Caco-2 (cell line): Measurements from ENCODE around the gene DENND1A. TPM values are rescaled to one million over a fixed set of nuclear protein-coding genes. Genes with fewer than 3 reads are reported as not detected.

ENCODE experiments used
- BruUV-seq: library from RNA; stranded (reverse); fragments of 400-500 nt; replicated peaks from 2 replicates; lab custom pipeline; 2021; lab: Mats Ljungman, UMichigan
- CTCF ChIA-PET: fragments of 300-600 bp; sonication (Branson Sonifier 250); formaldehyde crosslinking; loops from one replicate; lab custom pipeline; 2022; ENCODE audit warnings: antibody characterized with exemption; lab: Charles Lee
- POLR2A ChIA-PET: fragments of 300-600 bp; sonication (Branson Sonifier 250); formaldehyde crosslinking; loops from one replicate; lab custom pipeline; 2022; ENCODE audit warnings: antibody characterized with exemption; lab: Charles Lee
- DNase-seq, 2 experiments: peaks; one replicate each; pipeline versions ENCODE4 v3.0.0 to v3.0.0-alpha.2; 2020 to 2022
- H3K27me3 ChIP-seq: replicated peaks from 2 replicates; pipeline ENCODE4 v1.6.0; 2011; ENCODE audit warnings: low read length; ENCODE audit not compliant: control insufficient read depth, insufficient read depth
- H3K36me3 ChIP-seq: 2 replicates; pipeline ENCODE4 v1.5.1; 2011; ENCODE audit warnings: low read length; ENCODE audit not compliant: control insufficient read depth, insufficient read depth
- H3K4me1 ChIP-seq: fragments of 250-450 bp; sonication (Bioruptor Pico); 2 replicates; pipeline ENCODE4 v1.5.1; 2020; ENCODE audit warnings: mild to moderate bottlenecking
- H3K4me3 ChIP-seq: 2 replicates; pipeline ENCODE4 v1.5.1; 2011; ENCODE audit warnings: low read depth, mild to moderate bottlenecking, control low read depth, low read length
- H3K9me3 ChIP-seq: fragments of 250-450 bp; sonication (Bioruptor Pico); 2 replicates; pipeline ENCODE4 v1.5.1; 2020; ENCODE audit warnings: mild to moderate bottlenecking, moderate library complexity
- H3K27ac Mint-ChIP-seq: one replicate; pipeline ENCODE4 v1.8.0; 2022; ENCODE audit warnings: mixed read lengths; ENCODE audit not compliant: unreplicated experiment
- H3K27me3 Mint-ChIP-seq: one replicate; pipeline ENCODE4 v1.8.0; 2022; ENCODE audit warnings: mixed read lengths; ENCODE audit not compliant: insufficient read depth, unreplicated experiment
- H3K36me3 Mint-ChIP-seq: one replicate; pipeline ENCODE4 v1.8.0; 2022; ENCODE audit warnings: mild to moderate bottlenecking, mixed read lengths; ENCODE audit not compliant: insufficient read depth, unreplicated experiment
- H3K4me1 Mint-ChIP-seq: one replicate; pipeline ENCODE4 v1.8.0; 2022; ENCODE audit warnings: low read depth, mixed read lengths; ENCODE audit not compliant: unreplicated experiment
- H3K4me3 Mint-ChIP-seq: one replicate; pipeline ENCODE4 v1.8.0; 2022; ENCODE audit warnings: mild to moderate bottlenecking, moderate library complexity, mixed read lengths; ENCODE audit not compliant: unreplicated experiment
- H3K9me3 Mint-ChIP-seq: one replicate; pipeline ENCODE4 v1.8.0; 2022; ENCODE audit warnings: mixed read lengths; ENCODE audit not compliant: unreplicated experiment
- intact Hi-C: fragments of 100-400 bp; cut with micrococcal nuclease; formaldehyde crosslinking; loops from one replicate; pipeline ENCODE4 v1.10.0; 2022; ENCODE audit not compliant: unreplicated experiment
- total RNA-seq: library from RNA; stranded (reverse); gene quantifications from 2 replicates; pipeline ENCODE4 v1.2.3, GENCODE V29; 2022
- TF ChIP-seq, protein P1 (sequence below), 2 experiments: fragments of 200-600 bp in 1 of 2; IDR thresholded peaks; 1 replicate in 1 of 2; 2 replicates in 1 of 2; pipeline versions ENCODE4 v1.5.1 to v1.8.0; 2011 to 2022; ENCODE audit warnings: antibody characterized with exemption in 1 of 2, control low read depth in 1 of 2, inconsistent platforms in 1 of 2, low read depth in 1 of 2, low read length in 1 of 2, mild to moderate bottlenecking in 1 of 2, moderate library complexity in 1 of 2; ENCODE audit not compliant: insufficient read depth in 1 of 2, severe bottlenecking in 1 of 2, unreplicated experiment in 1 of 2

The DENND1A gene
- total RNA-seq, 1 experiment from 2014 or later: 41.6 TPM

DNA sequence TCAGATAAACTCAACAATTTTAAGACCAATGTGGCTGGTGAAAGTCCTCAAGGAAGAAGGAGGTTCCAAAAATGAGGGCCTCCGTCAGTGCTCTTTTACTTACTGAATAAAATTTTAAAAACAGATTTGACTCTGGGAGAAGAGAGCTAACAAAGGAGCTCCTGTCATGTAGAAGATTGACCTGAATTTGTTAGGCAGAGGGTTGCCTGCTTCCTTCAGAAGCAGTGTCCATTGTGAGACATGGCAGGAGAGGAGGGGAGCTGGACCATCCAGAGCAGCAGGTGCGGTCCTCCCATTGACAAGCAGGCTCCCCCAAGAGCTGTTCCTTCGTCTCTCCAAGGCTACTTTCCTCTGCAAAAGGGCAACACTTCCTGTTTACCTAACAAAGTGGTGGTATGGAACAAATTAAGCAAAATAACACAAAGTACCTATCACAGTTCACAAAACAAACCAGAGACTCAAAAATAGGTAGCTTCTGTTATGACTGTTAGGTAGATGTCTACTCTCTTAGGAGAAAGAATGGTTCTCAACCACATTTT lies 238.1 kb downstream of the DENND1A start:
- H3K27me3 ChIP-seq: no peaks in the 10 kb centered on the region
- H3K36me3 ChIP-seq: no peaks in the 10 kb centered on the region
- no TSS peak for BruUV-seq
- ChIA-PET POLR2A (no interaction called here), CTCF (interaction anchor here (0.6 kb wide), 1 partner anchor 252 kb away, joined by 3 read pairs; no protein-coding TSS in a partner anchor)
- H3K4me1 ChIP-seq: no peaks in the 10 kb centered on the region
- no peak overlapping the region for H3K4me3 Mint-ChIP-seq
- DNase-seq: no peak
- no peaks in the 10 kb centered on the region for H3K9me3 ChIP-seq
- no peaks in the 10 kb centered on the region for H3K9me3 Mint-ChIP-seq
- H3K4me1 Mint-ChIP-seq: no peaks in the 10 kb centered on the region
- H3K27me3 Mint-ChIP-seq: no peaks in the 10 kb centered on the region
- intact Hi-C loops: no loop called here
- H3K4me3 ChIP-seq: no peak overlapping the region
- no peak overlapping the region for H3K27ac Mint-ChIP-seq
- TF ChIP-seq, protein P1, sequence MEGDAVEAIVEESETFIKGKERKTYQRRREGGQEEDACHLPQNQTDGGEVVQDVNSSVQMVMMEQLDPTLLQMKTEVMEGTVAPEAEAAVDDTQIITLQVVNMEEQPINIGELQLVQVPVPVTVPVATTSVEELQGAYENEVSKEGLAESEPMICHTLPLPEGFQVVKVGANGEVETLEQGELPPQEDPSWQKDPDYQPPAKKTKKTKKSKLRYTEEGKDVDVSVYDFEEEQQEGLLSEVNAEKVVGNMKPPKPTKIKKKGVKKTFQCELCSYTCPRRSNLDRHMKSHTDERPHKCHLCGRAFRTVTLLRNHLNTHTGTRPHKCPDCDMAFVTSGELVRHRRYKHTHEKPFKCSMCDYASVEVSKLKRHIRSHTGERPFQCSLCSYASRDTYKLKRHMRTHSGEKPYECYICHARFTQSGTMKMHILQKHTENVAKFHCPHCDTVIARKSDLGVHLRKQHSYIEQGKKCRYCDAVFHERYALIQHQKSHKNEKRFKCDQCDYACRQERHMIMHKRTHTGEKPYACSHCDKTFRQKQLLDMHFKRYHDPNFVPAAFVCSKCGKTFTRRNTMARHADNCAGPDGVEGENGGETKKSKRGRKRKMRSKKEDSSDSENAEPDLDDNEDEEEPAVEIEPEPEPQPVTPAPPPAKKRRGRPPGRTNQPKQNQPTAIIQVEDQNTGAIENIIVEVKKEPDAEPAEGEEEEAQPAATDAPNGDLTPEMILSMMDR (IDR thresholded peaks at IDR 0.05; ENCODE audit: insufficient read depth in 1 of 2, low read depth in 1 of 2, low read length in 1 of 2, severe bottlenecking in 1 of 2, unreplicated experiment in 1 of 2): no peak
- H3K36me3 Mint-ChIP-seq: peaks cover 6% of the 10 kb centered on the region

DNA sequence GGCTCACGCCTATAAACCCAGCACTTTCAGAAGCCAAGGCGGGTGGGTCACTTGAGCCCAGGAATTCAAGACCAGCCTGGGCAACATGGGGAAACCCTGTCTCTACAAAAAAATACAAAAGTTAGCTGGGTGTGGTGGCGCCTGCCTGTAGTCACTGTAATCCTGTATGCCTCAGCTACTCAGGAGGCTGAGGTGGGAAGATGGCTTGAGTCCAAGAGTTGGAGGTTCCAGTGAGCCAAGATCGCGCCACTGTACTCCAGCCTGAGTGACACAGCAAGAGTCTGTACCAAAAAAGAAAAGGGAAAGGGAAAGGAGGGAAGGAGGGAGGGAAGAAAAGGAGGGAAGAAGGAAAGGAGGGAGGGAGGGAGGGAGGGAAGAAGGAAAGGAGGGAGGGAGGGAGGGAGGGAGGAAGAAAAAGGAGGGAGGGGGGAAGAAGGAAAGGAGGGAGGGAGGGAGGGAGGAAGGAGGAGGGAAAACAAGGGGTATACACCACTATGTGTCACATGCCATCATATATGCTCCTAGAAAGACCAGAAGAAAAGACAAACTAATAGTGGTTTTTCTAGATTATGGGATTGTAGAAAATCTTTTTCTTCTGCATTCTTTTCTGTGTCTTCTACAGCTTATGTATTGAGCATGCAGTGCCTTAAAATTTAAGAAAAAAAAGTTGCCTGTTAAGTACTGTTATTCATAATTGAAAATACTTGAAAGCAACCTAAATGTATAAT lies 240.1 kb downstream of the DENND1A start:
- H3K4me3 ChIP-seq: no peak overlapping the region
- no peaks in the 10 kb centered on the region; the same call in 1 of the 2 replicates for H3K36me3 ChIP-seq
- intact Hi-C loops: no loop called here
- H3K27me3 Mint-ChIP-seq: no peaks in the 10 kb centered on the region
- no peak overlapping the region for H3K4me3 Mint-ChIP-seq
- H3K27me3 ChIP-seq: no peaks in the 10 kb centered on the region
- ChIA-PET CTCF (no interaction called here), POLR2A (interaction anchor here (0.7 kb wide), 1 partner anchor 749 kb away, joined by 3 read pairs; the partner anchor contains the start of gene RABGAP1)
- no peaks in the 10 kb centered on the region for H3K9me3 ChIP-seq
- H3K9me3 Mint-ChIP-seq: no peaks in the 10 kb centered on the region
- TF ChIP-seq, protein P1 (IDR thresholded peaks at IDR 0.05; ENCODE audit: insufficient read depth in 1 of 2, low read depth in 1 of 2, low read length in 1 of 2, severe bottlenecking in 1 of 2, unreplicated experiment in 1 of 2): no peak
- H3K4me1 Mint-ChIP-seq: no peaks in the 10 kb centered on the region
- peaks cover 6% of the 10 kb centered on the region for H3K36me3 Mint-ChIP-seq
- no TSS peak for BruUV-seq
- H3K27ac Mint-ChIP-seq: no peak overlapping the region
- no peaks in the 10 kb centered on the region for H3K4me1 ChIP-seq
- no peak for DNase-seq

DNA sequence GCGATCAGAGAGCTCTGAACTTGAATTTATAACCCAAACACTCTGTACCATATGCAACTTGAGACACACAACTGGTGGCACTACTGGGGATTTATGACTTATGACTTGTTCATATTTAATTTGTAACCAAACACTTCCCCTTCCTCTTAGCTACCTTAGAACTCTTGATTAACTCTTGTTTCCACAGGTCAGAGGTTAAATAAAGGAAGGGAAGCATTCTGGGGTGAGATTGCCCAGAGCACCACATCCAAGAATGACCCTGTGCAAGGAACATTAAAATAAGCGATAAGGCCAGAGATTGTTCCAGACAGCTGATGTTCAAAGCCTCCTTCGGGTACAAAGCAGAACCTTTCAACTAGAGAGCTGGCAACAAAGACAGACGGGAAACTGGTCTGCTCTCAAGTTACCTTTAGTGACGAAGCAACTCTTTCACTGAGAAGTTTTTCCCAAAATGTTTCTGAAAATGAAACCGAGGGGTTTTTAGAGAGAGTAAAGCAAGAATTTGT lies 242.6 kb downstream of the DENND1A start:
- no peaks in the 10 kb centered on the region for H3K4me1 ChIP-seq
- no peaks in the 10 kb centered on the region for H3K9me3 ChIP-seq
- H3K27me3 ChIP-seq: no peaks in the 10 kb centered on the region
- POLR2A ChIA-PET: no interaction called here
- no peak for DNase-seq
- no peak overlapping the region for H3K4me3 ChIP-seq
- Mint-ChIP-seq H3K4me1 (no peaks in the 10 kb centered on the region), H3K4me3 (no peak overlapping the region), H3K9me3 (no peaks in the 10 kb centered on the region), H3K27me3 (peaks cover 6% of the 10 kb centered on the region), H3K36me3 (peaks cover 6% of the 10 kb centered on the region), H3K27ac (no peak overlapping the region)
- intact Hi-C loops: no loop called here
- CTCF ChIA-PET: no interaction called here
- H3K36me3 ChIP-seq: no peaks in the 10 kb centered on the region; the same call in 1 of the 2 replicates
- BruUV-seq: no TSS peak
- TF ChIP-seq, protein P1 (IDR thresholded peaks at IDR 0.05; ENCODE audit: insufficient read depth in 1 of 2, low read depth in 1 of 2, low read length in 1 of 2, severe bottlenecking in 1 of 2, unreplicated experiment in 1 of 2): no peak
